Measurements from ENCODE around the gene RBM34. TPM values are rescaled to one million over a fixed set of nuclear protein-coding genes. Genes with fewer than 3 reads are reported as not detected.

RBM34 gene
- total RNA-seq, 1 experiment from 2014 or later: 96.5 TPM

DNA sequence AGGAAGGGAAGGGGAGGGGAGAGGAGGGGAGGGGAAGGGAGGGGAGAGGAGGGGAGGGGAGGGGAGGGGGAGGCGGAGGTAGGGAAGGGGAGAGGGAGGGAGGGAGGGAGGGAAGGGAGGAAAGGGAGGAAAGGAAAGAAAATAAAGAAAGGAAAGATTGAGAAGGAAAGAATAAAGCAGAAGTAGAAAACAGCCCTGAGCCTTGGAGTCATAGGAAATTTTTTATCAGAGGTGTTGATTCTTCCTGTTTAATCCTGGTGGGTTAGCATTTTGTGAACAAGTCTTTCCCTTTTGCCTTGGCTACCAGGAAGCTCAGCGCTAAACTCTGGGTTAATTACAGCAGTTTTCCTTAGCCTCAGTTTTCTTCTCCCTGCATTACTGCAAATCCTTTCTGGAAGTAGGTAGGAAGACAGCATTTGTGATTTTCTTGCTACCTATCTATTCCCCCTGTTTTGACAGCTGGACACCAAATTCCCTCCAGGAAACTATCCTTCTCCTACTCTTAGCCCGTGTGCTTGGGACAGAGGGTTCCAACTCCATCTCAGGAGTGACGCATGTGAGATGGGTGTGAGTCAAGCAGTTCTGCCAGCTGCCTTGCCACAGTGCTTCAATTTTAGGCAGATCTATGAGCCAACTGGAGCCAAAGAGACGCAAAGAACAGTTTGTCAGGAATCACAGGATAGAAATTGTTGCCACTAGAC lies 59.3 kb downstream of the RBM34 start:
- TF ChIP-seq, protein P1, sequence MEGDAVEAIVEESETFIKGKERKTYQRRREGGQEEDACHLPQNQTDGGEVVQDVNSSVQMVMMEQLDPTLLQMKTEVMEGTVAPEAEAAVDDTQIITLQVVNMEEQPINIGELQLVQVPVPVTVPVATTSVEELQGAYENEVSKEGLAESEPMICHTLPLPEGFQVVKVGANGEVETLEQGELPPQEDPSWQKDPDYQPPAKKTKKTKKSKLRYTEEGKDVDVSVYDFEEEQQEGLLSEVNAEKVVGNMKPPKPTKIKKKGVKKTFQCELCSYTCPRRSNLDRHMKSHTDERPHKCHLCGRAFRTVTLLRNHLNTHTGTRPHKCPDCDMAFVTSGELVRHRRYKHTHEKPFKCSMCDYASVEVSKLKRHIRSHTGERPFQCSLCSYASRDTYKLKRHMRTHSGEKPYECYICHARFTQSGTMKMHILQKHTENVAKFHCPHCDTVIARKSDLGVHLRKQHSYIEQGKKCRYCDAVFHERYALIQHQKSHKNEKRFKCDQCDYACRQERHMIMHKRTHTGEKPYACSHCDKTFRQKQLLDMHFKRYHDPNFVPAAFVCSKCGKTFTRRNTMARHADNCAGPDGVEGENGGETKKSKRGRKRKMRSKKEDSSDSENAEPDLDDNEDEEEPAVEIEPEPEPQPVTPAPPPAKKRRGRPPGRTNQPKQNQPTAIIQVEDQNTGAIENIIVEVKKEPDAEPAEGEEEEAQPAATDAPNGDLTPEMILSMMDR (IDR thresholded peaks at IDR 0.05; ENCODE audit: insufficient read depth in 1 of 2, low read depth in 1 of 2, low read length in 1 of 2, severe bottlenecking in 1 of 2, unreplicated experiment in 1 of 2): no peak
- Mint-ChIP-seq H3K27ac (ENCODE audit: unreplicated experiment) (no peak overlapping the region), H3K4me1 (ENCODE audit: low read depth, unreplicated experiment) (peaks cover 16% of the 10 kb centered on the region), H3K4me3 (ENCODE audit: unreplicated experiment) (no peak overlapping the region), H3K27me3 (ENCODE audit: insufficient read depth, unreplicated experiment) (no peaks in the 10 kb centered on the region), H3K9me3 (ENCODE audit: unreplicated experiment) (no peaks in the 10 kb centered on the region), H3K36me3 (ENCODE audit: insufficient read depth, unreplicated experiment) (peaks cover 26% of the 10 kb centered on the region)
- no peaks in the 10 kb centered on the region for H3K27me3 ChIP-seq (replicated peaks; ENCODE audit: control insufficient read depth, insufficient read depth, low read length)
- peaks cover 12% of the 10 kb centered on the region; the same call in 1 of the 2 replicates for H3K4me1 ChIP-seq
- BruUV-seq (replicated peaks): no TSS peak
- H3K4me3 ChIP-seq (ENCODE audit: low read depth, low read length): no peak overlapping the region
- CTCF ChIA-PET: interaction anchor here (0.6 kb wide), 1 partner anchor 263 kb away, joined by 3 read pairs; no protein-coding TSS in a partner anchor
- no peaks in the 10 kb centered on the region for H3K9me3 ChIP-seq
- no peaks in the 10 kb centered on the region for H3K36me3 ChIP-seq (ENCODE audit: control insufficient read depth, insufficient read depth, low read length)
- no peak for DNase-seq
- POLR2A ChIA-PET: interaction anchor here (0.6 kb wide), 2 partner anchors 39 to 206 kb away, joined by 3 to 9 read pairs; no protein-coding TSS in a partner anchor
- intact Hi-C loops (cut with micrococcal nuclease; ENCODE audit: unreplicated experiment): no loop called here

DNA sequence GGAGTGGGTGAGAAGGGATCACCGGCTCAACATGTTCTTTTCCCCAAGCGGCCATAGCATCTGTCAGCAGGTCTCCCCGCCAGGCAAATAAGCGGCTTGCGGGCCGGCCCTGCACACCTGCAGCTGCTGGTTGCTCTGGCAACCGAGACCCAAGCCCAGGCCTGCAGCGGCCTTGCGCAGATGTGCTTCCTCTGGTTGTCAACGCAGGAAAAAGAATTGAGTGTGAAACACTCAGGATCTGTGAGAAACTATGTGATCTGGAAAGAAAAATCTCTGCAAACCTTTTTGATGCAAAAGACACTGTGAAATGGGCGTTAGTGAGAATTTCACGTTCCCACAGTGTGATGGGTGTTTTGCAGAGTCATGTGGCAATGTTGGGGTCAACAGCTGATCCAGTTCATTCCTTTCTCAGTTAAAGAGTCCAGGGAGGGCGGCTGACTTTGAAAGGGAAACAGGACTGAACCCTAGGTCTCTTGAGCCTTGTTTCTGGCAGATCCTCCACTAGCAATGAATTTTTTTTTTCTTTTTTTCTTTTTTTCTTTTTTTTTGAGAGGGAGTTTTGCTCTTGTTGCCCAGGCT lies 60.8 kb downstream of the RBM34 start:
- no peaks in the 10 kb centered on the region for H3K9me3 Mint-ChIP-seq (ENCODE audit: unreplicated experiment)
- BruUV-seq (replicated peaks): no TSS peak
- peaks cover 12% of the 10 kb centered on the region; the same call in 1 of the 2 replicates for H3K4me1 ChIP-seq
- peak in 1 of 2 experiments; percentile 22 for DNase-seq
- H3K27me3 Mint-ChIP-seq (ENCODE audit: insufficient read depth, unreplicated experiment): no peaks in the 10 kb centered on the region
- H3K36me3 Mint-ChIP-seq (ENCODE audit: insufficient read depth, unreplicated experiment): peaks cover 23% of the 10 kb centered on the region
- no peak overlapping the region for H3K27ac Mint-ChIP-seq (ENCODE audit: unreplicated experiment)
- TF ChIP-seq, protein P1 (IDR thresholded peaks at IDR 0.05; ENCODE audit: insufficient read depth in 1 of 2, low read depth in 1 of 2, low read length in 1 of 2, severe bottlenecking in 1 of 2, unreplicated experiment in 1 of 2): no peak
- no peaks in the 10 kb centered on the region for H3K36me3 ChIP-seq (ENCODE audit: control insufficient read depth, insufficient read depth, low read length)
- H3K9me3 ChIP-seq: no peaks in the 10 kb centered on the region
- no peaks in the 10 kb centered on the region for H3K27me3 ChIP-seq (replicated peaks; ENCODE audit: control insufficient read depth, insufficient read depth, low read length)
- peaks cover 16% of the 10 kb centered on the region for H3K4me1 Mint-ChIP-seq (ENCODE audit: low read depth, unreplicated experiment)
- no peak overlapping the region for H3K4me3 ChIP-seq (ENCODE audit: low read depth, low read length)
- CTCF ChIA-PET: no interaction called here
- POLR2A ChIA-PET: no interaction called here
- intact Hi-C loops (cut with micrococcal nuclease; ENCODE audit: unreplicated experiment): no loop called here
- no peak overlapping the region for H3K4me3 Mint-ChIP-seq (ENCODE audit: unreplicated experiment)

DNA sequence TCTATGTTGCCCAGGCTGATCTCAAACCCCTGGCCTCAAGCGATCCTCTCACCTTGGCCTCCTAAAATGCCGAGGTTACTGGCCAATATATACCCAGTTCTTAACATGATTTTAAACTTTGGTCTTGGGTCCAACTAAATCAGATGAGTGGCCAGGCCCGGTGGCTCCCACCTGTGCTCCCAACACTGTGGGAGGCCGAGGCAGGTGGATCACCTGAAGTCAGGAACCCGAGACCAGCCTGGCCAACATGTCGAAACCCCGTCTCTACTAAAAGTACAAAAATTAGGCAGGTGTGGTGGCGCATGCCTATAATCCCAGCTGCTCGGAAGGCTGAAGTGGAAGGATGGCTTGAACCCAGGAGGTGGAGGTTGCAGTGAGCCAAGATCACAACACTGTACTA lies 62.1 kb downstream of the RBM34 start:
- Mint-ChIP-seq H3K27me3 (ENCODE audit: insufficient read depth, unreplicated experiment) (no peaks in the 10 kb centered on the region), H3K36me3 (ENCODE audit: insufficient read depth, unreplicated experiment) (peaks cover 11% of the 10 kb centered on the region), H3K9me3 (ENCODE audit: unreplicated experiment) (no peaks in the 10 kb centered on the region), H3K27ac (ENCODE audit: unreplicated experiment) (no peak overlapping the region), H3K4me3 (ENCODE audit: unreplicated experiment) (no peak overlapping the region), H3K4me1 (ENCODE audit: low read depth, unreplicated experiment) (peaks cover 7% of the 10 kb centered on the region)
- no peak overlapping the region for H3K4me3 ChIP-seq (ENCODE audit: low read depth, low read length)
- DNase-seq: no peak
- no peaks in the 10 kb centered on the region; the same call in 1 of the 2 replicates for H3K9me3 ChIP-seq
- H3K27me3 ChIP-seq (replicated peaks; ENCODE audit: control insufficient read depth, insufficient read depth, low read length): no peaks in the 10 kb centered on the region
- H3K4me1 ChIP-seq: 0 out of 2 replicates have a peak, but pooled peaks cover 4% of the 10 kb centered on the region
- intact Hi-C loops (cut with micrococcal nuclease; ENCODE audit: unreplicated experiment): no loop called here
- no peaks in the 10 kb centered on the region for H3K36me3 ChIP-seq (ENCODE audit: control insufficient read depth, insufficient read depth, low read length)
- ChIA-PET CTCF (no interaction called here), POLR2A (no interaction called here)
- TF ChIP-seq, protein P1 (IDR thresholded peaks at IDR 0.05; ENCODE audit: insufficient read depth in 1 of 2, low read depth in 1 of 2, low read length in 1 of 2, severe bottlenecking in 1 of 2, unreplicated experiment in 1 of 2): no peak
- BruUV-seq (replicated peaks): no TSS peak
